Activated CD4-positive, alpha-beta T cell treated with anti-CD3 and anti-CD28 coated beads, Interleukin-2, amount 50 U/mL, for 24 hours (primary cell): ENCODE measurements around the gene TMEM150C.
"Not testable (repeated sequence)": the region's sequence is repeated elsewhere in the genome, so short reads cannot be mapped to it uniquely, and the experiment has no call there.

ENCODE experiments used
- DNase-seq, 2 donors: peaks; one replicate each; pipeline ENCODE4 v3.0.0-alpha.2; 2020; ENCODE audit warnings: low read depth in 1 of 2, low spot score in 1 of 2

TMEM150C gene

GRCh38 chr4:82569076-82569475 is 7.3 kb upstream of the TMEM150C start:
- no peak for DNase-seq

- DNase-seq: no peak
Observed at GRCh38 chr4:82567444-82567843, 5.7 kb upstream of the TMEM150C start.

- no peak for DNase-seq
Observed at GRCh38 chr4:82562564-82562854, 721 bp upstream of the TMEM150C start.

GRCh38 chr4:82560853-82561785 is 669 bp downstream of the TMEM150C start:
- DNase-seq: no peak

DNA sequence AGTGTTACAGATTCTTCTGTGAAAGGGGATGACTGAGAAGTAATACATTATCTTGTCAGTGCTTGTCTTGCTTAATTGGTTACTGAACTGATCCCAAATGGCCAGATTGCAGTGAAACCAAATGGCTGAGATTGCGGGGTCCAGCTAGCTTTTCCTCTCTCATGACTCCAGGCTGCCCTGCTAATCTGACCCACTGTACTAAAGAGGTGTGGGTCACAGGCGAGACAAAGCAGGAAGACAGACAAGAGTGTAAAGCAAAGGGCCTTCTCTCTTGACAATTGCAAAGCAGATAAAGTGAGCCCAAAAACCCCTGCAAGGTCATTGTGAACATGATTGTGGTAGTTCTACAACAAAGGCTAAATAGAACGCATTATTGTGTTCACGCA is 2.1 kb downstream of the TMEM150C start:
- DNase-seq: no peak

GRCh38 chr4:82559090-82559734 is 2.6 kb downstream of the TMEM150C start:
- not testable (repeated sequence) for DNase-seq

- no peak for DNase-seq
Observed at GRCh38 chr4:82555276-82555675, 6.5 kb downstream of the TMEM150C start.

- no peak for DNase-seq
Observed at GRCh38 chr4:82553020-82553419, 8.8 kb downstream of the TMEM150C start.

- DNase-seq: no peak
Observed at GRCh38 chr4:82551734-82552133, 10.1 kb downstream of the TMEM150C start.

- DNase-seq: not testable (repeated sequence)
Observed at GRCh38 chr4:82547850-82548249, 13.9 kb downstream of the TMEM150C start.

- DNase-seq: no peak
Observed at GRCh38 chr4:82543131-82543530, 18.7 kb downstream of the TMEM150C start.

GRCh38 chr4:82542642-82543041 is 19.1 kb downstream of the TMEM150C start:
- DNase-seq: no peak

- no peak for DNase-seq
Observed at GRCh38 chr4:82529322-82529721, 32.5 kb downstream of the TMEM150C start.

GRCh38 chr4:82528868-82529267 is 32.9 kb downstream of the TMEM150C start:
- DNase-seq: no peak

DNA sequence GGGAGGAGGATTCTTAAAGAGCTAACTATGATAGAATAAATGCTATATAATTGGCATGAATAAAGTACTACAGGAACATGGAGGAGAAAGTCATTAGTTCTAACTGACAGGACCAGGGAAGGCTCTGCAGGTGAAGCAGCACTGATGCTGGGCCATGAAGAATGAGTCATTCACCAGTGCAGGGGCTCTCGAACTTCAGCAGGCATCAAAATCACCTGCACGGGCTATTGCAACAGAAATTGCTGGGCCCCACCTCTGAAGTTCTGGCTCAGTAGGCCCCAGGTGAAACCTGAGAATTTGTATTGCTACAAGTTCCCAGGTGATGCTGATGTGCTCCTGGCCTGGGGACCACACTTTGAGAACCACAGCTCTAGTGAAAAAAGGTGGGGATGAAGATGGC is 33.7 kb downstream of the TMEM150C start:
- no peak for DNase-seq

DNA sequence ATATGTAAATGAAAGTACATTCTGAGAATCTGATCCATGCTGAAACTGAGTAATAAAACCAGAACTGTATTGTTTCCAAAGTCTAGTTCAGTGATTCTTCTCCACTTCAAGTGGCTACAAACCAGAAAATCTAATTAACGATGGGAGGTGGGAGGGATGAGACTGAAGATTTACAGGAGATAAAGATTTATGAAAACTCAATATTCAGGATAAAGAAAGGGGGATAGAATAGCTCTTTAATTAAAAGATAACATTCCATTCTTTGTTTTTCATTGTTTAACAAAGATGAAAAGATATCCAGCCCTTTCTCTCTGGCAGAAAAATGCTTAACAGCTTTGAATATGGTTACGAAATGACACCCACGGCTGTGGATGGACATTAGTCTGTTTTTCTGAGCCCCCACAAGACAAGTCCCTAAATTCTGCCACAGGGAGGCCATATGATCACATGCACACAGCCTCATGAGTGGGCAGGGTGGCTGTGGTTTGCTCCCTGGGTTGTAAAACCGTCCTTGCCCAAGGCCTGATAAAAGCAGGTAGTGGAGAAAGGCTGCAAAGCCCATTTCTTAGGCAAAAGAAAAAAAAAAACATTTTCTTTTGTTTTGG is 36.4 kb downstream of the TMEM150C start:
- DNase-seq: no peak

DNA sequence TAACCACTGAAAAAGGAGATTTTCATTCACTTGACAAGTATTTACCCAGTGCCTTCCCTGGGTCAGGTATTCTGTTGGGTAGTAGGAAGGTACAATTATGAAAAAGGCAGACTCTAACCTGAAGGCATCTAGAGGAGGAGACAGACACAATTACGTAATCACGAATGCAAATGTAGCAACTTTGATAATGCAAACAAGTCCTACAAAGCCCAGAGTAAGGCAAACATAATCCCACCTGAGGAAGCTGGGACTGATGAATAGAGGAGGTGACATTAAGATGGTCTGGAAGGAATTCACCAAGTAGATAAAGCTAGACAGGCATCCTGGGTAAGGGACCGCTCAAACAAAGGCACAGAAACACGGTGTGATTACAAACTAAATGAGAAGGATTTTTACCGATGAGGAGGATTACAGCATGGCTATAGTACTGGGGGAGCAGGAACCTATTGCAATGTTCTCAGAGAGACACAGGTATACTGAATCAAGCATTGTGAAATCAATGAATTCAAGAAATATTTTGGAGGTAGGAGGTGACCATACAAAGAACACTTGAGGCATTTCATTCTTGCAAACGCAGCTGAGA is 37.1 kb downstream of the TMEM150C start:
- DNase-seq: no peak

GRCh38 chr4:82523179-82523578 is 38.6 kb downstream of the TMEM150C start:
- DNase-seq: no peak

DNA sequence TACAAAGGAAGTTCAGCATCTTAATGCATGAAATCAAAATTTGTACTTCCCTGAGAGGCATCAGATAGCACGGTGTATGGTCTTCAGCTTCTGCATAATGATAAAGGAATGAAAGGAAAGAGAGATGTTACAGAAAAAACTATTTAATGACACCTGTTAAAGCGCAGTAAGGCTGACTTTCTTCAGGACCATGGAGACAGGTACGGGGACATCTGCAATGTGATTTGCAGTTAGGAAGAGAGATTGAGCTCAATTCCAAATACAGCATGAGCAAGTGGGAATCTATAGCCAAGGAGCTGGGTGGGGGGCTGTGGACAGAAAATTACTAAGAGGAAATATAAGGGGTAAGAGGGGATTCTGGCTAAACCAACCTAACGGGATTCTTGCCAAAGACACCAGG is 39.3 kb downstream of the TMEM150C start:
- no peak for DNase-seq

GRCh38 chr4:82521283-82521682 is 40.5 kb downstream of the TMEM150C start:
- no peak for DNase-seq

- DNase-seq: no peak
Observed at GRCh38 chr4:82519776-82520175, 42.0 kb downstream of the TMEM150C start.

GRCh38 chr4:82519072-82519471 is 42.7 kb downstream of the TMEM150C start:
- DNase-seq: no peak
